ENCODE data around the gene LRRC28.

The LRRC28 gene

GRCh38 chr15:99416191-99417188, 165.2 kb downstream of the LRRC28 start:
- DNase-seq (ENCODE audit: low read depth, low spot score): no peak

- no peak for DNase-seq (ENCODE audit: low read depth, low spot score)
These were observed 169.9 kb downstream of the LRRC28 start for GRCh38 chr15:99421172-99421656.

- no peak for DNase-seq (ENCODE audit: low read depth, low spot score)
These were observed 170.5 kb downstream of the LRRC28 start for GRCh38 chr15:99421758-99422157.

GRCh38 chr15:99423186-99424130, 172.2 kb downstream of the LRRC28 start:
- DNase-seq (ENCODE audit: low read depth, low spot score): no peak

GRCh38 chr15:99424131-99424571, 172.9 kb downstream of the LRRC28 start:
- no peak for DNase-seq (ENCODE audit: low read depth, low spot score)

GRCh38 chr15:99424978-99425656, 173.8 kb downstream of the LRRC28 start:
- DNase-seq (ENCODE audit: low read depth, low spot score): no peak

GRCh38 chr15:99425657-99426301, 174.5 kb downstream of the LRRC28 start:
- no peak for DNase-seq (ENCODE audit: low read depth, low spot score)

- DNase-seq (ENCODE audit: low read depth, low spot score): no peak
These were observed 175.3 kb downstream of the LRRC28 start for GRCh38 chr15:99426431-99427105.

GRCh38 chr15:99427210-99427609, 175.9 kb downstream of the LRRC28 start:
- DNase-seq (ENCODE audit: low read depth, low spot score): no peak

GRCh38 chr15:99427668-99428361, 176.5 kb downstream of the LRRC28 start:
- DNase-seq (ENCODE audit: low read depth, low spot score): no peak

- DNase-seq (ENCODE audit: low read depth, low spot score): no peak
These were observed 178.4 kb downstream of the LRRC28 start for GRCh38 chr15:99429681-99430081.

- DNase-seq (ENCODE audit: low read depth, low spot score): no peak
These were observed 179.7 kb downstream of the LRRC28 start for GRCh38 chr15:99430881-99431401.

- no peak for DNase-seq (ENCODE audit: low read depth, low spot score)
These were observed 180.4 kb downstream of the LRRC28 start for GRCh38 chr15:99431661-99432091.

GRCh38 chr15:99432271-99433025, 181.2 kb downstream of the LRRC28 start:
- DNase-seq (ENCODE audit: low read depth, low spot score): no peak

- no peak for DNase-seq (ENCODE audit: low read depth, low spot score)
These were observed 181.9 kb downstream of the LRRC28 start for GRCh38 chr15:99433026-99433756.

GRCh38 chr15:99433757-99434450, 182.6 kb downstream of the LRRC28 start:
- no peak for DNase-seq (ENCODE audit: low read depth, low spot score)

- DNase-seq (ENCODE audit: low read depth, low spot score): no peak
These were observed 183.3 kb downstream of the LRRC28 start for GRCh38 chr15:99434506-99435112.
